Erythroblast (primary cell): Measurements from ENCODE around the gene SCGB3A1.

ENCODE experiments used
- GATA1 ChIP-seq: IDR thresholded peaks from 2 replicates; pipeline ENCODE4 v1.6.1; 2011; ENCODE audit warnings: low read depth, mild to moderate bottlenecking, control low read depth, low read length, moderate library complexity
- POLR2A ChIP-seq: IDR thresholded peaks from 2 replicates; pipeline ENCODE4 v1.6.1; 2011; ENCODE audit warnings: mild to moderate bottlenecking, low read length

DNA sequence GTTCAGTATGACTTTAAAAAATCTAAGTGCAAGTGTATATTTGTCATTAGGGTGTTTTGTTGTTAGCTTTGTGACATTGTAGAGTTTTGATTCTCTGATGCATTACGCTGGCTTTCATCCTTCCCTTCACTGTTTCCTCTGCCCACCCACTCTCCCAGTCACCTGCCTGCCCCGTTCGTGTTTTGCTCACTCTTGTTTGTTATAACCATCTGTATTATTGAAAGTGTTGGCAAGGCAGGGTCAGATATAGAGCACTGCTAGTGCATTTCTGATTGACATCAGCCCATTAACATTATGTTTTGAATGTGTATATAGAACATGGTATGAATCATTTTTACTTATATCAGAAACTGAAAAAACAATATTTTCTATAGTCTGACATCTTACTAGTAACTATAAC is 27.3 kb downstream of the SCGB3A1 start:
- no peak for TF ChIP-seq POLR2A
- no peak for TF ChIP-seq GATA1
